Activated CD8-positive, alpha-beta memory T cell treated with anti-CD3 and anti-CD28 coated beads for 24 hours (primary cell): ENCODE measurements around the gene EXT2.

Experiments used
- DNase-seq: peaks from one replicate; pipeline ENCODE4 v3.0.0-alpha.2; 2020

Gene EXT2

GRCh38 chr11:44269369-44270351 lies 174.2 kb downstream of the EXT2 start:
- DNase-seq, result no peak

- no peak for DNase-seq
Observed at GRCh38 chr11:44270403-44271273, 175.2 kb downstream of the EXT2 start.

GRCh38 chr11:44271286-44271685 lies 175.8 kb downstream of the EXT2 start:
- DNase-seq, result no peak

- DNase-seq, result no peak
Observed at GRCh38 chr11:44274404-44274803, 178.9 kb downstream of the EXT2 start.

GRCh38 chr11:44275241-44275640 lies 179.8 kb downstream of the EXT2 start:
- no peak for DNase-seq

- no peak for DNase-seq
Observed at GRCh38 chr11:44275961-44276550, 180.6 kb downstream of the EXT2 start.

GRCh38 chr11:44277196-44278090 lies 182.0 kb downstream of the EXT2 start:
- no peak for DNase-seq

- DNase-seq, result no peak
Observed at GRCh38 chr11:44279483-44279882, 184.0 kb downstream of the EXT2 start.

GRCh38 chr11:44280257-44280656 lies 184.8 kb downstream of the EXT2 start:
- DNase-seq, result no peak

- no peak for DNase-seq
Observed at GRCh38 chr11:44281151-44281550, 185.7 kb downstream of the EXT2 start.

- DNase-seq, result no peak
Observed at GRCh38 chr11:44282620-44283019, 187.1 kb downstream of the EXT2 start.

- no peak for DNase-seq
Observed at GRCh38 chr11:44285756-44286155, 190.3 kb downstream of the EXT2 start.

GRCh38 chr11:44286268-44286880 lies 190.9 kb downstream of the EXT2 start:
- peak; percentile 82 for DNase-seq

- DNase-seq, result no peak
Observed at GRCh38 chr11:44286911-44287310, 191.4 kb downstream of the EXT2 start.

- DNase-seq, result no peak
Observed at GRCh38 chr11:44288133-44288526, 192.7 kb downstream of the EXT2 start.

GRCh38 chr11:44290208-44290607 lies 194.7 kb downstream of the EXT2 start:
- DNase-seq, result no peak
